HepG2 (cell line): Measurements from ENCODE around the gene PARP16. TPM values are rescaled to one million over a fixed set of nuclear protein-coding genes. Genes with fewer than 3 reads are reported as not detected.

ENCODE experiments used
- AKAP8 ChIP-seq: sonication (generic); formaldehyde crosslinking; IDR thresholded peaks from 2 replicates; pipeline ENCODE4 v1.5.1; 2020; ENCODE audit warnings: mild to moderate bottlenecking, missing genetic modification reagents
- DNMT3B ChIP-seq: conservative IDR thresholded peaks from 2 replicates; pipeline ENCODE4 v1.6.1; 2016; ENCODE audit warnings: missing biosample characterization, control low read depth
- FOXA3 ChIP-seq: IDR thresholded peaks from 2 replicates; pipeline ENCODE4 v1.6.1; 2016; ENCODE audit warnings: missing genetic modification reagents, missing compliant biosample characterization
- HDAC1 ChIP-seq: sonication (generic); formaldehyde crosslinking; IDR thresholded peaks from 2 replicates; pipeline ENCODE4 v1.5.1; 2020; ENCODE audit warnings: mild to moderate bottlenecking, missing genetic modification reagents
- MED1 ChIP-seq: sonication (generic); formaldehyde crosslinking; IDR thresholded peaks from 2 replicates; pipeline ENCODE4 v1.4.0; 2020; ENCODE audit warnings: missing genetic modification reagents
- MIER3 ChIP-seq: IDR thresholded peaks from 2 replicates; pipeline ENCODE4 v1.6.1; 2016; ENCODE audit warnings: missing compliant biosample characterization, borderline replicate concordance
- RORA ChIP-seq: sonication (generic); formaldehyde crosslinking; IDR thresholded peaks from 2 replicates; pipeline ENCODE4 v1.5.0; 2020; ENCODE audit warnings: mild to moderate bottlenecking, missing genetic modification reagents, moderate library complexity
- SMAD3 ChIP-seq: sonication (generic); formaldehyde crosslinking; IDR thresholded peaks from 2 replicates; pipeline ENCODE4 v1.4.0; 2020; ENCODE audit warnings: missing genetic modification reagents
- THAP11 ChIP-seq: IDR thresholded peaks from 2 replicates; pipeline ENCODE4 v1.6.1; 2016; ENCODE audit warnings: missing biosample characterization, missing genetic modification reagents
- TMF1 ChIP-seq: sonication (generic); formaldehyde crosslinking; IDR thresholded peaks from 2 replicates; pipeline ENCODE4 v1.8.1; 2022; ENCODE audit warnings: low read depth, missing genetic modification reagents
- ZNF24 ChIP-seq: fragments of 450-650 bp; IDR thresholded peaks from 2 replicates; pipeline ENCODE4 v1.6.1; 2017; ENCODE audit warnings: antibody characterized with exemption, mild to moderate bottlenecking
- ZNF34 ChIP-seq: sonication (generic); formaldehyde crosslinking; IDR thresholded peaks from 2 replicates; pipeline ENCODE4 v1.4.0; 2020; ENCODE audit warnings: mild to moderate bottlenecking, missing genetic modification reagents, borderline replicate concordance
- ZNF367 ChIP-seq: sonication (generic); formaldehyde crosslinking; IDR thresholded peaks from 2 replicates; pipeline ENCODE4 v1.4.0; 2020; ENCODE audit warnings: missing genetic modification reagents, borderline replicate concordance
- ZNF546 ChIP-seq: sonication (generic); formaldehyde crosslinking; conservative IDR thresholded peaks from 2 replicates; pipeline ENCODE4 v1.8.1; 2023; ENCODE audit warnings: mild to moderate bottlenecking, missing genetic modification reagents
- ZNF7 ChIP-seq: IDR thresholded peaks from 2 replicates; pipeline ENCODE4 v1.6.1; 2016; ENCODE audit warnings: missing biosample characterization, missing genetic modification reagents
- polyA plus RNA-seq, 8 experiments: library from polyadenylated mRNA; depleted of rRNA in 3 of 8; stranded (reverse) in 7 of 8; unstranded in 1 of 8; fragments of >200 nt; fragmentation: Illumina TruSeq in 4 of 8; extraction: Trizol in 4 of 8; gene quantifications; 2 replicates each; pipeline versions ENCODE4 v1.2.1 to v1.2.3, GENCODE V29; 2011 to 2016; ENCODE audit warnings: low read depth in 4 of 8, missing spikeins in 1 of 8, mixed read lengths in 1 of 8; ENCODE audit not compliant: insufficient read depth in 1 of 8
- total RNA-seq, 5 experiments: library from RNA; depleted of rRNA; stranded (reverse); fragments of >200 nt; fragmentation: Illumina TruSeq; extraction: Trizol; gene quantifications; 2 replicates each; pipeline ENCODE4 v1.2.3, GENCODE V29; 2016; ENCODE audit warnings: low read depth in 1 of 5
- TF ChIP-seq, protein P1 (sequence below): sonication (generic); formaldehyde crosslinking; IDR thresholded peaks from 2 replicates; pipeline ENCODE4 v1.4.0; 2020; ENCODE audit warnings: missing genetic modification reagents, borderline replicate concordance
- TF ChIP-seq, protein P2 (sequence below): sonication (generic); formaldehyde crosslinking; IDR thresholded peaks from 2 replicates; pipeline ENCODE4 v1.8.1; 2023; ENCODE audit warnings: mild to moderate bottlenecking, moderate library complexity, missing genetic modification reagents
- TF ChIP-seq, protein P3 (sequence below): sonication (generic); formaldehyde crosslinking; IDR thresholded peaks from 2 replicates; pipeline ENCODE4 v1.4.0; 2020; ENCODE audit warnings: missing genetic modification reagents, borderline replicate concordance
- TF ChIP-seq, protein P4 (sequence below): sonication (generic); formaldehyde crosslinking; conservative IDR thresholded peaks from 2 replicates; pipeline ENCODE4 v1.4.0; 2020; ENCODE audit warnings: mild to moderate bottlenecking, missing genetic modification reagents, moderate library complexity

PARP16 gene
- total and polyA plus RNA-seq, 2 of the 13 experiments (the other 11 are each of a cell fraction or from before 2014, with no cell fraction given) = 6.8 to 7.6 TPM

DNA sequence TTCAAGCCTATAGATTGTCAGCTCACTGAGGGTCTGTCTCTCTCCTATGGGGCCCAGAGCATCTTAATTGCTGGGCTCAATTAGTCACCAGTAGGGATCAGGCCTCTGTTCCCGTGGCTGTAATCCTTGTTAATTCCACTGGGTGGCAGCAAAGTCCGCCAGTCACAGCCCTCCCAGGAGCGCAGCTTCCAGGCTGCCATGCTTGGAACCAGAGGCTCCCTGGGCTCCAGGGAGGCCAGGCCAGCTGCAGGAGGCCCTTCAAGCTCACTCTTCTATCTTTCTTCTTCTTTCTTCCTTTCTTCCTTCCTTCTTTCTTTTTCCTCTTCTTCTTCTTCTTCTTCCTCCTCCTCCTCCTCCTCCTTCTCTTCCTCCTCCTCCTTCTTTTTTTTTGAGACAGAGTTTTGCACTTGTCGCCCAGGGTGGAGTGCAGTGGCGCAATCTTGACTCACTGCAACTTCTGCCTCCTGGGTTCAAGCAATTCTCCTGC lies 32.2 kb upstream of the PARP16 start (continued):
- TF ChIP-seq, protein P1, sequence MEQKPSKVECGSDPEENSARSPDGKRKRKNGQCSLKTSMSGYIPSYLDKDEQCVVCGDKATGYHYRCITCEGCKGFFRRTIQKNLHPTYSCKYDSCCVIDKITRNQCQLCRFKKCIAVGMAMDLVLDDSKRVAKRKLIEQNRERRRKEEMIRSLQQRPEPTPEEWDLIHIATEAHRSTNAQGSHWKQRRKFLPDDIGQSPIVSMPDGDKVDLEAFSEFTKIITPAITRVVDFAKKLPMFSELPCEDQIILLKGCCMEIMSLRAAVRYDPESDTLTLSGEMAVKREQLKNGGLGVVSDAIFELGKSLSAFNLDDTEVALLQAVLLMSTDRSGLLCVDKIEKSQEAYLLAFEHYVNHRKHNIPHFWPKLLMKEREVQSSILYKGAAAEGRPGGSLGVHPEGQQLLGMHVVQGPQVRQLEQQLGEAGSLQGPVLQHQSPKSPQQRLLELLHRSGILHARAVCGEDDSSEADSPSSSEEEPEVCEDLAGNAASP (CRISPR knock-in tag) = 0 out of 2 replicates have a peak, but pooled peaks have one; percentile 38
- TF ChIP-seq, protein P2, sequence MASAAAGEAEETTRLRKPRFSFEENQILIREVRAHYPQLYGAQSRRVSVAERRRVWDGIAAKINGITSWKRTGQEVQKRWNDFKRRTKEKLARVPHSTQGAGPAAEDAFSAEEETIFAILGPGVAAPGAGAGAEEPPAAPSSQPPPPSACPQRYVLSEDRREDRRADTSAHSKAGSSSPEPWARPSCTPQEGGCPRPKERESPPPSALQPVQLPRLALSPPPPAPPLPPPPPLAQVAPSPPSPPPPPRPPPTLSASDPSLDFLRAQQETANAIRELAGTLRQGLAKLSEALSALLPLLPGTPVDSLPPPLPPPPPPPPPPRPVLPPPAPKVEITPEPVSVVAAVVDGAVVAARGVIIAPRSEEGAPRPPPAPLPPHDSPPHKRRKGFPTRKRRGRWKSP = 0 out of 2 replicates have a peak, but pooled peaks have one; percentile 40
- TF ChIP-seq ZNF34 (CRISPR knock-in tag) (0 out of 2 replicates have a peak, but pooled peaks have one; percentile 52), ZNF7 (no peak), MED1 (CRISPR knock-in tag) (0 out of 2 replicates have a peak, but pooled peaks have one; percentile 21), ZNF367 (no peak), ZNF546 (no peak), ZNF24 (no peak), FOXA3 (CRISPR knock-in tag) (peak; percentile 52; the same call in 1 of the 2 replicates), MIER3 (CRISPR knock-in tag) (no peak), DNMT3B (CRISPR knock-in tag) (no peak), THAP11 (peak; percentile 53; the same call in 1 of the 2 replicates), AKAP8 (CRISPR knock-in tag) (no peak), RORA (no peak), TMF1 (no peak), SMAD3 (CRISPR knock-in tag) (peak; percentile 58), HDAC1 (CRISPR knock-in tag) (no peak)
- TF ChIP-seq, protein P3, sequence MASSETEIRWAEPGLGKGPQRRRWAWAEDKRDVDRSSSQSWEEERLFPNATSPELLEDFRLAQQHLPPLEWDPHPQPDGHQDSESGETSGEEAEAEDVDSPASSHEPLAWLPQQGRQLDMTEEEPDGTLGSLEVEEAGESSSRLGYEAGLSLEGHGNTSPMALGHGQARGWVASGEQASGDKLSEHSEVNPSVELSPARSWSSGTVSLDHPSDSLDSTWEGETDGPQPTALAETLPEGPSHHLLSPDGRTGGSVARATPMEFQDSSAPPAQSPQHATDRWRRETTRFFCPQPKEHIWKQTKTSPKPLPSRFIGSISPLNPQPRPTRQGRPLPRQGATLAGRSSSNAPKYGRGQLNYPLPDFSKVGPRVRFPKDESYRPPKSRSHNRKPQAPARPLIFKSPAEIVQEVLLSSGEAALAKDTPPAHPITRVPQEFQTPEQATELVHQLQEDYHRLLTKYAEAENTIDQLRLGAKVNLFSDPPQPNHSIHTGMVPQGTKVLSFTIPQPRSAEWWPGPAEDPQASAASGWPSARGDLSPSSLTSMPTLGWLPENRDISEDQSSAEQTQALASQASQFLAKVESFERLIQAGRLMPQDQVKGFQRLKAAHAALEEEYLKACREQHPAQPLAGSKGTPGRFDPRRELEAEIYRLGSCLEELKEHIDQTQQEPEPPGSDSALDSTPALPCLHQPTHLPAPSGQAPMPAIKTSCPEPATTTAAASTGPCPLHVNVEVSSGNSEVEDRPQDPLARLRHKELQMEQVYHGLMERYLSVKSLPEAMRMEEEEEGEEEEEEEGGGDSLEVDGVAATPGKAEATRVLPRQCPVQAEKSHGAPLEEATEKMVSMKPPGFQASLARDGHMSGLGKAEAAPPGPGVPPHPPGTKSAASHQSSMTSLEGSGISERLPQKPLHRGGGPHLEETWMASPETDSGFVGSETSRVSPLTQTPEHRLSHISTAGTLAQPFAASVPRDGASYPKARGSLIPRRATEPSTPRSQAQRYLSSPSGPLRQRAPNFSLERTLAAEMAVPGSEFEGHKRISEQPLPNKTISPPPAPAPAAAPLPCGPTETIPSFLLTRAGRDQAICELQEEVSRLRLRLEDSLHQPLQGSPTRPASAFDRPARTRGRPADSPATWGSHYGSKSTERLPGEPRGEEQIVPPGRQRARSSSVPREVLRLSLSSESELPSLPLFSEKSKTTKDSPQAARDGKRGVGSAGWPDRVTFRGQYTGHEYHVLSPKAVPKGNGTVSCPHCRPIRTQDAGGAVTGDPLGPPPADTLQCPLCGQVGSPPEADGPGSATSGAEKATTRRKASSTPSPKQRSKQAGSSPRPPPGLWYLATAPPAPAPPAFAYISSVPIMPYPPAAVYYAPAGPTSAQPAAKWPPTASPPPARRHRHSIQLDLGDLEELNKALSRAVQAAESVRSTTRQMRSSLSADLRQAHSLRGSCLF (CRISPR knock-in tag) = no peak
- TF ChIP-seq, protein P4, sequence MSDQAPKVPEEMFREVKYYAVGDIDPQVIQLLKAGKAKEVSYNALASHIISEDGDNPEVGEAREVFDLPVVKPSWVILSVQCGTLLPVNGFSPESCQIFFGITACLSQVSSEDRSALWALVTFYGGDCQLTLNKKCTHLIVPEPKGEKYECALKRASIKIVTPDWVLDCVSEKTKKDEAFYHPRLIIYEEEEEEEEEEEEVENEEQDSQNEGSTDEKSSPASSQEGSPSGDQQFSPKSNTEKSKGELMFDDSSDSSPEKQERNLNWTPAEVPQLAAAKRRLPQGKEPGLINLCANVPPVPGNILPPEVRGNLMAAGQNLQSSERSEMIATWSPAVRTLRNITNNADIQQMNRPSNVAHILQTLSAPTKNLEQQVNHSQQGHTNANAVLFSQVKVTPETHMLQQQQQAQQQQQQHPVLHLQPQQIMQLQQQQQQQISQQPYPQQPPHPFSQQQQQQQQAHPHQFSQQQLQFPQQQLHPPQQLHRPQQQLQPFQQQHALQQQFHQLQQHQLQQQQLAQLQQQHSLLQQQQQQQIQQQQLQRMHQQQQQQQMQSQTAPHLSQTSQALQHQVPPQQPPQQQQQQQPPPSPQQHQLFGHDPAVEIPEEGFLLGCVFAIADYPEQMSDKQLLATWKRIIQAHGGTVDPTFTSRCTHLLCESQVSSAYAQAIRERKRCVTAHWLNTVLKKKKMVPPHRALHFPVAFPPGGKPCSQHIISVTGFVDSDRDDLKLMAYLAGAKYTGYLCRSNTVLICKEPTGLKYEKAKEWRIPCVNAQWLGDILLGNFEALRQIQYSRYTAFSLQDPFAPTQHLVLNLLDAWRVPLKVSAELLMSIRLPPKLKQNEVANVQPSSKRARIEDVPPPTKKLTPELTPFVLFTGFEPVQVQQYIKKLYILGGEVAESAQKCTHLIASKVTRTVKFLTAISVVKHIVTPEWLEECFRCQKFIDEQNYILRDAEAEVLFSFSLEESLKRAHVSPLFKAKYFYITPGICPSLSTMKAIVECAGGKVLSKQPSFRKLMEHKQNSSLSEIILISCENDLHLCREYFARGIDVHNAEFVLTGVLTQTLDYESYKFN (CRISPR knock-in tag) = 0 out of 2 replicates have a peak, but pooled peaks have one; percentile 22
